ENCODE measurements around the gene SMLR1. TPM values are rescaled to one million over a fixed set of nuclear protein-coding genes. Genes with fewer than 3 reads are reported as not detected.

The SMLR1 gene
- total and polyA plus RNA-seq, 4 donors = 20.8 to 65.2 (median 39.6) TPM

GRCh38 chr6:130837067-130837466 is 9.9 kb downstream of the SMLR1 start:
- DNase-seq (ENCODE audit: low spot score) = no peak
- Histone ChIP-seq H3K36me3 (ENCODE audit: control insufficient read depth in 4 of 4, insufficient read depth in 3 of 4, low read depth in 1 of 4, low read length in 3 of 4) (peaks cover 4 to 23% (median 14%) of the 10 kb centered on the region in 4 donors), H3K4me1 (ENCODE audit: control insufficient read depth in 4 of 4, insufficient read depth in 4 of 4, low read length in 3 of 4) (peaks cover 2 to 84% (median 62%) of the 10 kb centered on the region in 4 donors), H3K4me3 (ENCODE audit: low read depth in 1 of 3, low read length in 3 of 3) (no peak overlapping the region), H3K9me3 (ENCODE audit: control insufficient read depth in 4 of 4, low read length in 3 of 4) (no peaks in the 10 kb centered on the region), H3K27me3 (ENCODE audit: control insufficient read depth in 4 of 4, insufficient read depth in 4 of 4, low read length in 3 of 4) (no peaks in the 10 kb centered on the region), H3K9ac (ENCODE audit: low read depth in 1 of 2, low read length in 2 of 2) (no peak overlapping the region), H3K27ac (ENCODE audit: low read depth in 1 of 2, low read length in 2 of 2) (no peak overlapping the region)
- TF ChIP-seq, protein P1, sequence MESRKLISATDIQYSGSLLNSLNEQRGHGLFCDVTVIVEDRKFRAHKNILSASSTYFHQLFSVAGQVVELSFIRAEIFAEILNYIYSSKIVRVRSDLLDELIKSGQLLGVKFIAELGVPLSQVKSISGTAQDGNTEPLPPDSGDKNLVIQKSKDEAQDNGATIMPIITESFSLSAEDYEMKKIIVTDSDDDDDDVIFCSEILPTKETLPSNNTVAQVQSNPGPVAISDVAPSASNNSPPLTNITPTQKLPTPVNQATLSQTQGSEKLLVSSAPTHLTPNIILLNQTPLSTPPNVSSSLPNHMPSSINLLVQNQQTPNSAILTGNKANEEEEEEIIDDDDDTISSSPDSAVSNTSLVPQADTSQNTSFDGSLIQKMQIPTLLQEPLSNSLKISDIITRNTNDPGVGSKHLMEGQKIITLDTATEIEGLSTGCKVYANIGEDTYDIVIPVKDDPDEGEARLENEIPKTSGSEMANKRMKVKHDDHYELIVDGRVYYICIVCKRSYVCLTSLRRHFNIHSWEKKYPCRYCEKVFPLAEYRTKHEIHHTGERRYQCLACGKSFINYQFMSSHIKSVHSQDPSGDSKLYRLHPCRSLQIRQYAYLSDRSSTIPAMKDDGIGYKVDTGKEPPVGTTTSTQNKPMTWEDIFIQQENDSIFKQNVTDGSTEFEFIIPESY (IDR thresholded peaks at IDR 0.05) = no peak
- TF ChIP-seq, protein P2, sequence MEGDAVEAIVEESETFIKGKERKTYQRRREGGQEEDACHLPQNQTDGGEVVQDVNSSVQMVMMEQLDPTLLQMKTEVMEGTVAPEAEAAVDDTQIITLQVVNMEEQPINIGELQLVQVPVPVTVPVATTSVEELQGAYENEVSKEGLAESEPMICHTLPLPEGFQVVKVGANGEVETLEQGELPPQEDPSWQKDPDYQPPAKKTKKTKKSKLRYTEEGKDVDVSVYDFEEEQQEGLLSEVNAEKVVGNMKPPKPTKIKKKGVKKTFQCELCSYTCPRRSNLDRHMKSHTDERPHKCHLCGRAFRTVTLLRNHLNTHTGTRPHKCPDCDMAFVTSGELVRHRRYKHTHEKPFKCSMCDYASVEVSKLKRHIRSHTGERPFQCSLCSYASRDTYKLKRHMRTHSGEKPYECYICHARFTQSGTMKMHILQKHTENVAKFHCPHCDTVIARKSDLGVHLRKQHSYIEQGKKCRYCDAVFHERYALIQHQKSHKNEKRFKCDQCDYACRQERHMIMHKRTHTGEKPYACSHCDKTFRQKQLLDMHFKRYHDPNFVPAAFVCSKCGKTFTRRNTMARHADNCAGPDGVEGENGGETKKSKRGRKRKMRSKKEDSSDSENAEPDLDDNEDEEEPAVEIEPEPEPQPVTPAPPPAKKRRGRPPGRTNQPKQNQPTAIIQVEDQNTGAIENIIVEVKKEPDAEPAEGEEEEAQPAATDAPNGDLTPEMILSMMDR (IDR thresholded peaks at IDR 0.05; ENCODE audit: low read depth, low read length, missing input control) = no peak
- TF ChIP-seq, protein P3, sequence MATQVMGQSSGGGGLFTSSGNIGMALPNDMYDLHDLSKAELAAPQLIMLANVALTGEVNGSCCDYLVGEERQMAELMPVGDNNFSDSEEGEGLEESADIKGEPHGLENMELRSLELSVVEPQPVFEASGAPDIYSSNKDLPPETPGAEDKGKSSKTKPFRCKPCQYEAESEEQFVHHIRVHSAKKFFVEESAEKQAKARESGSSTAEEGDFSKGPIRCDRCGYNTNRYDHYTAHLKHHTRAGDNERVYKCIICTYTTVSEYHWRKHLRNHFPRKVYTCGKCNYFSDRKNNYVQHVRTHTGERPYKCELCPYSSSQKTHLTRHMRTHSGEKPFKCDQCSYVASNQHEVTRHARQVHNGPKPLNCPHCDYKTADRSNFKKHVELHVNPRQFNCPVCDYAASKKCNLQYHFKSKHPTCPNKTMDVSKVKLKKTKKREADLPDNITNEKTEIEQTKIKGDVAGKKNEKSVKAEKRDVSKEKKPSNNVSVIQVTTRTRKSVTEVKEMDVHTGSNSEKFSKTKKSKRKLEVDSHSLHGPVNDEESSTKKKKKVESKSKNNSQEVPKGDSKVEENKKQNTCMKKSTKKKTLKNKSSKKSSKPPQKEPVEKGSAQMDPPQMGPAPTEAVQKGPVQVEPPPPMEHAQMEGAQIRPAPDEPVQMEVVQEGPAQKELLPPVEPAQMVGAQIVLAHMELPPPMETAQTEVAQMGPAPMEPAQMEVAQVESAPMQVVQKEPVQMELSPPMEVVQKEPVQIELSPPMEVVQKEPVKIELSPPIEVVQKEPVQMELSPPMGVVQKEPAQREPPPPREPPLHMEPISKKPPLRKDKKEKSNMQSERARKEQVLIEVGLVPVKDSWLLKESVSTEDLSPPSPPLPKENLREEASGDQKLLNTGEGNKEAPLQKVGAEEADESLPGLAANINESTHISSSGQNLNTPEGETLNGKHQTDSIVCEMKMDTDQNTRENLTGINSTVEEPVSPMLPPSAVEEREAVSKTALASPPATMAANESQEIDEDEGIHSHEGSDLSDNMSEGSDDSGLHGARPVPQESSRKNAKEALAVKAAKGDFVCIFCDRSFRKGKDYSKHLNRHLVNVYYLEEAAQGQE (IDR thresholded peaks at IDR 0.05) = no peak
- TF ChIP-seq, protein P4, sequence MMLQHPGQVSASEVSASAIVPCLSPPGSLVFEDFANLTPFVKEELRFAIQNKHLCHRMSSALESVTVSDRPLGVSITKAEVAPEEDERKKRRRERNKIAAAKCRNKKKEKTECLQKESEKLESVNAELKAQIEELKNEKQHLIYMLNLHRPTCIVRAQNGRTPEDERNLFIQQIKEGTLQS (IDR thresholded peaks at IDR 0.05) = no peak
- TF ChIP-seq, protein P5, sequence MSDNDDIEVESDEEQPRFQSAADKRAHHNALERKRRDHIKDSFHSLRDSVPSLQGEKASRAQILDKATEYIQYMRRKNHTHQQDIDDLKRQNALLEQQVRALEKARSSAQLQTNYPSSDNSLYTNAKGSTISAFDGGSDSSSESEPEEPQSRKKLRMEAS (IDR thresholded peaks at IDR 0.05) = no peak
- TF ChIP-seq FOXA2 (IDR thresholded peaks at IDR 0.05) (no peak), HNF4G (IDR thresholded peaks at IDR 0.05) (no peak), SP1 (IDR thresholded peaks at IDR 0.05) (no peak), TAF1 (conservative IDR thresholded peaks at IDR 0.05) (no peak), RAD21 (IDR thresholded peaks at IDR 0.05) (no peak), RXRA (IDR thresholded peaks at IDR 0.05) (no peak), EGR1 (IDR thresholded peaks at IDR 0.05; ENCODE audit: low read depth in 2 of 2) (no peak), NR2F2 (IDR thresholded peaks at IDR 0.05) (no peak), JUND (IDR thresholded peaks at IDR 0.05) (no peak), YY1 (IDR thresholded peaks at IDR 0.05) (no peak), HNF4A (conservative IDR thresholded peaks at IDR 0.05) (no peak), GABPA (IDR thresholded peaks at IDR 0.05 in 1 of 2, conservative IDR thresholded peaks at IDR 0.05 in 1 of 2) (no peak), FOXA1 (IDR thresholded peaks at IDR 0.05) (no peak)

Measured in liver (tissue), 9 donors.